GM18858 (cell line): ENCODE data around the gene TEAD3.

ENCODE experiments used
- ATAC-seq: cut with Tn5 transposase; IDR thresholded peaks from one replicate; pipeline ENCODE4 v1.9.1; 2021; ENCODE audit not compliant: unreplicated experiment

The TEAD3 gene

DNA sequence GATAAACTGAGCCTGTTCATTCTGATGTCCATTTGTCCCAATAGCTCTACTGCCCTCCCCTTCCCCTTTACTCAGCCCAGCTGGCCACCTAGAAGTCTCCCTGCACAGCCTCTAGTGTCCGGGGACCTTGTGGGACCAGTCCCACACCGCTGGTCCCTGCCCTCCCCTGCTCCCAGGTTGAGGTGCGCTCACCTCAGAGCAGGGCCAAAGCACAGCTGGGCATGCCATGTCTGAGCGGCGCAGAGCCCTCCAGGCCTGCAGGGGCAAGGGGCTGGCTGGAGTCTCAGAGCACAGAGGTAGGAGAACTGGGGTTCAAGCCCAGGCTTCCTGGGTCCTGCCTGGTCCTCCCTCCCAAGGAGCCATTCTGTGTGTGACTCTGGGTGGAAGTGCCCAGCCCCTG, 69.4 kb downstream of the TEAD3 start:
- ATAC-seq = no peak

- no peak for ATAC-seq
These were observed 70.8 kb downstream of the TEAD3 start for GRCh38 chr6:35426074-35426473.

- no peak for ATAC-seq
These were observed 71.6 kb downstream of the TEAD3 start for GRCh38 chr6:35425284-35425683.
